Measurements from ENCODE around the gene INO80B. TPM values are rescaled to one million over a fixed set of nuclear protein-coding genes. Genes with fewer than 3 reads are reported as not detected.
"Not testable (repeated sequence)": the region's sequence is repeated elsewhere in the genome, so short reads cannot be mapped to it uniquely, and the experiment has no call there.

Gene INO80B
- total RNA-seq, 1 donor from 2014 or later: 32.7 TPM

DNA sequence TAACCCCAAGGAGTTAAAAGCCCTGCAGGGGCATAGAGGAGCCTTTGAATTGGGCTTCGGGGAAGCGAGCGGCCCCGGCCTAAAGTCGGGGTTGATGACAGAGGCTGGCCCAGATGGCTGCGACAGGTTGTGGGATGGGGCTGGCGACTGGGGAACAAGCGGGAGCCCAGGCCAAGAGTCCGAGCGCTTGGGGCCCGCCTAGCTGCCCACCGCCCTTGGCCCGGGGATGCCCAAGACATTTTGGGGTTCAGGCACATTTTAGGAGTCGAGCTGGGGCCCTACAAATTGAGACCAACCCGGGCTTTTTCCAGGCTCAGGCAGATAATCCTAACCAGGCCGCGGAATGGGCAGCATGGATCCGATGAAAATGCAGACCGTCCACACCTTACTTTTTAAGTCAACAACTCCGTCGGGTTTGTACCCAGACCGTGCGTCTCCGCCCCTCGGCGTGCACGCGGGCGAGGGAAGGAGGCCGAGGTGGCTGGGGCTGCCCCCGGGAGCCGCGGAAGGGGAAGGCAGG lies 13.7 kb upstream of the INO80B start:
- Histone ChIP-seq H3K4me1 (peaks cover 44% of the 10 kb centered on the region), H3K27ac (peak overlapping the region; percentile 81), H3K4me3 (peak overlapping the region; percentile 47 to 58), H3K9me3 (no peaks in the 10 kb centered on the region), H3K27me3 (no peaks in the 10 kb centered on the region), H3K36me3 (no peaks in the 10 kb centered on the region)
- DNase-seq (ENCODE audit: extremely low spot score in 2 of 2): peak in 1 of 2 donors; percentile 81
- intact Hi-C loops (cut with DNase I): no loop called here
- TF ChIP-seq POLR2AphosphoS5 (IDR thresholded peaks at IDR 0.05; ENCODE audit: insufficient read depth in 1 of 2, low read depth in 1 of 2) (no peak), POLR2A (IDR thresholded peaks at IDR 0.05) (no peak)
- TF ChIP-seq, protein P1, sequence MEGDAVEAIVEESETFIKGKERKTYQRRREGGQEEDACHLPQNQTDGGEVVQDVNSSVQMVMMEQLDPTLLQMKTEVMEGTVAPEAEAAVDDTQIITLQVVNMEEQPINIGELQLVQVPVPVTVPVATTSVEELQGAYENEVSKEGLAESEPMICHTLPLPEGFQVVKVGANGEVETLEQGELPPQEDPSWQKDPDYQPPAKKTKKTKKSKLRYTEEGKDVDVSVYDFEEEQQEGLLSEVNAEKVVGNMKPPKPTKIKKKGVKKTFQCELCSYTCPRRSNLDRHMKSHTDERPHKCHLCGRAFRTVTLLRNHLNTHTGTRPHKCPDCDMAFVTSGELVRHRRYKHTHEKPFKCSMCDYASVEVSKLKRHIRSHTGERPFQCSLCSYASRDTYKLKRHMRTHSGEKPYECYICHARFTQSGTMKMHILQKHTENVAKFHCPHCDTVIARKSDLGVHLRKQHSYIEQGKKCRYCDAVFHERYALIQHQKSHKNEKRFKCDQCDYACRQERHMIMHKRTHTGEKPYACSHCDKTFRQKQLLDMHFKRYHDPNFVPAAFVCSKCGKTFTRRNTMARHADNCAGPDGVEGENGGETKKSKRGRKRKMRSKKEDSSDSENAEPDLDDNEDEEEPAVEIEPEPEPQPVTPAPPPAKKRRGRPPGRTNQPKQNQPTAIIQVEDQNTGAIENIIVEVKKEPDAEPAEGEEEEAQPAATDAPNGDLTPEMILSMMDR (IDR thresholded peaks at IDR 0.05): no peak

DNA sequence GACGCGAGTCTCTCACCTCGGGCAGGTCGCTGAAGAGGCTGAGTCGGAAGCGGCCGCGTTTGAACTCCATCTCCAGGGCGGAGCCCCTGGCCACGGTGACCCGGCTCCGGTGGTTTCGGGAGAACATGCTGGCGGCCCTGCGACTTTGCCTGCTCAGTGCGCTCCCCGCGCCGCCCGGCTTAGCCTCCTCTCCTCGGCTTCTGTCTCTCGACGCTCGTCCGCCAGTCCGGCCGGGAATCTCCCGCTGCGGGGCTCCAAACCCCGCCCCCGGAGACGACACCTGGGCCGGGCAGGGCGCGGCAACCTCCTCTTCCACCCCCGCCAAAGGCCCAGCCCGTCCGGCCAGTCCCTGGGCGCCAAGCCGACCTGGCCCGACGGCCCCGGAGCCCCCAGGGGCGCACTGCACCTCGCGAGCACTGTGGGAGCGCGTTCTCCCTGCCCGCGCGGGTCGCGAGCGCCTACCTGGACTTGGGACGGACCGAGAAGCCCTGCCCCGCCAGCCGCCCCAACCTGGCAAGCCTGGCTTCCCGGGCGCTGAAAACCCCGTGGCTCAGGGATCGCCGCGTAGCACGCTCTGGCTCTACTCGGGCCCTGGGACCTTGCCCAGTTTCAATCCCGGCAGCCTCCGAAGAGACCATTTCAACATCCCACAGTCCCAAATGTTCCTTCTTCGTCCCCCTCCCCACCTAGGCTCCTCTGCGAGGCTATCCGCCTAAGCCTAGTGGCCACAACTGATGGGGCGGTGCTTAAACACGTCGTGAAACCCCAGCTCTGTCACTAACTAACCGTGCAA lies 13.0 kb upstream of the INO80B start, which contains the start of gene RTKN:
RTKN (minus strand) TSS at position 248 of the 793 bp plus-strand sequence; CDS start at position 127, 121 bp downstream.
- Histone ChIP-seq H3K4me3 (peak within 1 kb of the TSS; percentile 47 to 58), H3K27me3 (no peaks in the 10 kb centered on the region), H3K27ac (peak within 1 kb of the TSS; percentile 81), H3K36me3 (no peaks in the 10 kb centered on the region), H3K9me3 (no peaks in the 10 kb centered on the region), H3K4me1 (peaks cover 44% of the 10 kb centered on the region)
- intact Hi-C loops (cut with DNase I): no loop called here
- TF ChIP-seq POLR2A (IDR thresholded peaks at IDR 0.05) (no peak), POLR2AphosphoS5 (IDR thresholded peaks at IDR 0.05; ENCODE audit: insufficient read depth in 1 of 2, low read depth in 1 of 2) (peak in 1 of 2 donors; percentile 43)
- DNase-seq (ENCODE audit: extremely low spot score in 2 of 2): peak in 1 of 2 donors; percentile 83

DNA sequence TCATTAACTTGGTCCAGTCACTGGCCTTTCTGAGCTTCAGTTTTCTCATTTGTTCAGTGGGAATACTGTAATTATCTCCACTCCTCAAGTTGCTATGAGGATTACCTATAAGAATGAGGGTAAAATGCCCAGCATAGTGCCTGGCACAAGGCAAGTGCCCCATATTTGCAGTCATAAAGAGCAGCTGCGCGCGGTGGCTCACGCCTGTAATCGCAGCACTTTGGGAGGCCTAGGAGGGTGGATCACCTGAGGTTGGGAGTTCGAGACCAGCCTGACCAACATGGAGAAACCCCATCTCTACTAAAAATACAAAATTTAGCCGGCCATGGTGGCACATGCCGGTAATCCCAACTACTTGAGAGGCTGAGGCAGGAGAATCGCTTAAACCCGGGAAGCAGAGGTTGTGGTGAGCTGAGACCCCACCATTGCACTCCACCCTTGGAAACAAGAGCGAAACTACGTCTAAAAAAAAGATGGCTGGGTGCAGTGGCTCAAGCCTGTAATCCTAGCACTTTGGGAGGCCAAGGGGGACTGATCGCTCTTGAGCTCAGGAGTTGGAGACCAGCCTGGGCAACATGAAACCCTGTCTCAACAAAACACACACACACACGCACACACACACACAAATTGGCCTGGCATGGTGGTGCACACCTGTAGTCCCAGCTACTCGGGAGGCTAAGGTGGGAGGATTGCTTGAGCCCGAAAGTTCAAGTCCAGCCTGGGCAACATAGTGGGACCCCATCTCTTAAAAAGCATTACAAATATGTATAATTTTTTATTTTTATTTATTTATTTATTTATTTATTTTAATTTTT lies 12.2 kb upstream of the INO80B start:
- intact Hi-C loops (cut with DNase I); DNase-seq (ENCODE audit: extremely low spot score in 2 of 2): not testable (repeated sequence)

DNA sequence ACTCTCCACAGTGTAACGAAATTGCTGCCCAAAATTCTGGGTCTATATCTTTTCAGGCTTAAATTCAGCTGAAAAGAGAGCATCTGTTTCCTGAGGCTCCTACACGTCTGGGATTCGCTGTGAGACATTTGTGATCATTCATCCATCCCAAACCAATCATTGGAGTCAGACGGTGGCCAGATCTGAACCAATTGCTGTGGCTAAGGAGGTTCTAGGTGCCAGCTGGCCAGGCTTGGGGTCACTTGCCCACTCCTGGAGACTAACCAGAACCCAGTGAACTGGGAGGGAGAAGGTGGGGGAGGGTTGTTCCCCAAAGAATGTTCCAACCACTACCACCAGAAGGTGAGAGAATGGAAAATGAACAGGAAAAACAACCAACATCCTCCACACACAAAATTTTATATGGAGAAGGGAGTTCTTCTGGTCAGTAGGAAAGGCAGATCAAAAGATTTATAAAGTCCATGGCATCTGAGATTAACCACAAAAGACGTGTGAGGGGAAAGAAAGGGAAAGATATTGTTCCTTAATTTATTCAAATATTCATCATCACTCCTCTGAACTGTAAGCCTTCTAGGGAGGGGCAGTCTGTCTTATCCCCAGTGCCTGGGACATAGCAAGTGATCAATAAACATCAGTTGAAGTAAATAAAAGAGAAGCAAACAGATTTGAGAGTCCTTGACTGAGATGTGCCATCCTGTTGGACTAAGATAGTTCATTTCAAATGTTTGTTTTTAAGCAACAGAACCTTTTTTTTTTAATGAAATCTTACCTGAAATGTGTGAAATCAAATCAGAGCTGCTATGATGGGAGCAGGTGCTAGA lies 10.2 kb upstream of the INO80B start:
- TF ChIP-seq POLR2A (IDR thresholded peaks at IDR 0.05) (no peak), POLR2AphosphoS5 (IDR thresholded peaks at IDR 0.05; ENCODE audit: insufficient read depth in 1 of 2, low read depth in 1 of 2) (no peak)
- TF ChIP-seq, protein P1 (IDR thresholded peaks at IDR 0.05): no peak

More for the DNA sequence above, 12.2 kb upstream of the INO80B start:
- peak overlapping the region; percentile 47 to 58 for H3K4me3 ChIP-seq
- H3K27ac ChIP-seq: peak overlapping the region; percentile 81
- peaks cover 43% of the 10 kb centered on the region for H3K4me1 ChIP-seq
- not testable (repeated sequence) for H3K9me3 ChIP-seq, H3K27me3 ChIP-seq, H3K36me3 ChIP-seq

DNA sequence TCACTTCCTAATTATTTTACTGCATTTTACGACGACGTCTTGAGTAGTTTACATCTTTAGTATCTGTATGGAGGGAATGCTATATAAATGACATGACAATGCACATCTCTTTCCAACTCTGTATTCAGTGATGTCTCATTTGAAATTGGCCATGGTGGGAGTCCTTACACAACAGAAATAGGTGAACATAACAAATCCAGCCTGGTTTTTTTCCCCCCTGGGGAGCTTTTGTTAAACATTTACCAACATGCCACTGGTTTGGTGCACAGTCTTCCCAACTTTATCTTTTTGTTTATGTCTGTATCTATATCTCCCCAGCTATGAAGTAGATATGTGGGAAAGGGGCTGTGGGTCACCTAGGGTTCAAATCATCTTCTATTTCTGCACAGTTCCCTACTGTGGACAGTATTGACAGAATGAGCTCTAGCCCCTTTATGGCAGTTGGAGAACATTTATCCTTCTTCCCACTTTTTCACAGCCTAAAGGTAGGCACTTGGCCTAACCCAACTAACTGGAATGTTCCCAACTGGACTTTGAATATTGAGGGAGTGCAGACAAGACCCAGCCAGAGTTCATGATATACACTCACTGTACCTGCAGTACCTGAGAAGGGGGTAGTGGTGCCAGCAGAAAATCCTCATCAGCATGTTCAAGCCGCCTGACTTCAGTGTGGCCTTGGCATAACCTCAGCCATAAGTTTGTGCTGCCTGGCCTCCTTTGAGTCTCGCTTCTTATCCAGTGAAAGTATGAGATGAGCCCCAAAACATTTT lies 7.5 kb upstream of the INO80B start:
- TF ChIP-seq POLR2A (IDR thresholded peaks at IDR 0.05) (no peak), POLR2AphosphoS5 (IDR thresholded peaks at IDR 0.05; ENCODE audit: insufficient read depth in 1 of 2, low read depth in 1 of 2) (no peak)
- TF ChIP-seq, protein P1 (IDR thresholded peaks at IDR 0.05): no peak
- no peak for DNase-seq (ENCODE audit: extremely low spot score in 2 of 2)
- Histone ChIP-seq H3K27ac (no peak overlapping the region), H3K4me3 (no peak overlapping the region), H3K36me3 (no peaks in the 10 kb centered on the region), H3K4me1 (no peaks in the 10 kb centered on the region), H3K27me3 (no peaks in the 10 kb centered on the region), H3K9me3 (no peaks in the 10 kb centered on the region)
- intact Hi-C loops (cut with DNase I): no loop called here

More for the DNA sequence above, 10.2 kb upstream of the INO80B start:
- H3K4me3 ChIP-seq: no peak overlapping the region
- no peaks in the 10 kb centered on the region for H3K27me3 ChIP-seq
- intact Hi-C loops (cut with DNase I): no loop called here
- no peaks in the 10 kb centered on the region for H3K9me3 ChIP-seq
- DNase-seq (ENCODE audit: extremely low spot score in 2 of 2): no peak
- H3K36me3 ChIP-seq: no peaks in the 10 kb centered on the region
- H3K4me1 ChIP-seq: peaks cover 23% of the 10 kb centered on the region
- no peak overlapping the region for H3K27ac ChIP-seq

Measured in vagina (tissue), 2 donors.